Chondrocyte (in vitro differentiated cells): ENCODE results near the gene PPP1R14C. TPM values are rescaled to one million over a fixed set of nuclear protein-coding genes. Genes with fewer than 3 reads are reported as not detected.

Experiments used
- DNase-seq: peaks from one replicate; pipeline ENCODE4 v3.0.0; 2021; ENCODE audit warnings: mixed read lengths, low spot score
- H3K27ac Mint-ChIP-seq: one replicate; pipeline ENCODE4 v1.8.0; 2021; ENCODE audit warnings: mild to moderate bottlenecking, moderate library complexity, mixed read lengths; ENCODE audit not compliant: unreplicated experiment
- H3K27me3 Mint-ChIP-seq: 2 replicates; pipeline ENCODE4 v1.8.0; 2021; ENCODE audit warnings: low read depth, mixed read lengths
- H3K36me3 Mint-ChIP-seq: 2 replicates; pipeline ENCODE4 v1.8.0; 2021; ENCODE audit warnings: low read depth, mixed read lengths
- H3K4me1 Mint-ChIP-seq: 2 replicates; pipeline ENCODE4 v1.8.0; 2021; ENCODE audit warnings: low read depth, mild to moderate bottlenecking, mixed read lengths
- H3K4me3 Mint-ChIP-seq: one replicate; pipeline ENCODE4 v1.8.0; 2021; ENCODE audit warnings: mild to moderate bottlenecking, moderate library complexity, mixed read lengths; ENCODE audit not compliant: unreplicated experiment
- H3K9me3 Mint-ChIP-seq: 2 replicates; pipeline ENCODE4 v1.8.0; 2021; ENCODE audit warnings: low read depth, mixed read lengths
- total RNA-seq: library from RNA; stranded (reverse); gene quantifications from 3 replicates; pipeline ENCODE4 v1.2.1, GENCODE V29; 2021
- TF ChIP-seq, protein P1 (sequence below): fragments of 200-600 bp; sonication (generic); IDR thresholded peaks from 2 replicates; pipeline ENCODE4 v1.5.0; 2021; ENCODE audit warnings: antibody characterized with exemption, mild to moderate bottlenecking, moderate library complexity

Gene PPP1R14C
- total RNA-seq, 1 donor from 2014 or later: 3.4 TPM

GRCh38 chr6:150180517-150180916 lies 37.7 kb downstream of the PPP1R14C start:
- no peak overlapping the region for H3K4me3 Mint-ChIP-seq
- no peaks in the 10 kb centered on the region for H3K9me3 Mint-ChIP-seq
- H3K27me3 Mint-ChIP-seq: no peaks in the 10 kb centered on the region
- H3K27ac Mint-ChIP-seq: no peak overlapping the region
- H3K4me1 Mint-ChIP-seq: peaks cover 18% of the 10 kb centered on the region
- TF ChIP-seq, protein P1, sequence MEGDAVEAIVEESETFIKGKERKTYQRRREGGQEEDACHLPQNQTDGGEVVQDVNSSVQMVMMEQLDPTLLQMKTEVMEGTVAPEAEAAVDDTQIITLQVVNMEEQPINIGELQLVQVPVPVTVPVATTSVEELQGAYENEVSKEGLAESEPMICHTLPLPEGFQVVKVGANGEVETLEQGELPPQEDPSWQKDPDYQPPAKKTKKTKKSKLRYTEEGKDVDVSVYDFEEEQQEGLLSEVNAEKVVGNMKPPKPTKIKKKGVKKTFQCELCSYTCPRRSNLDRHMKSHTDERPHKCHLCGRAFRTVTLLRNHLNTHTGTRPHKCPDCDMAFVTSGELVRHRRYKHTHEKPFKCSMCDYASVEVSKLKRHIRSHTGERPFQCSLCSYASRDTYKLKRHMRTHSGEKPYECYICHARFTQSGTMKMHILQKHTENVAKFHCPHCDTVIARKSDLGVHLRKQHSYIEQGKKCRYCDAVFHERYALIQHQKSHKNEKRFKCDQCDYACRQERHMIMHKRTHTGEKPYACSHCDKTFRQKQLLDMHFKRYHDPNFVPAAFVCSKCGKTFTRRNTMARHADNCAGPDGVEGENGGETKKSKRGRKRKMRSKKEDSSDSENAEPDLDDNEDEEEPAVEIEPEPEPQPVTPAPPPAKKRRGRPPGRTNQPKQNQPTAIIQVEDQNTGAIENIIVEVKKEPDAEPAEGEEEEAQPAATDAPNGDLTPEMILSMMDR: no peak
- no peak for DNase-seq
- H3K36me3 Mint-ChIP-seq: no peaks in the 10 kb centered on the region

DNA sequence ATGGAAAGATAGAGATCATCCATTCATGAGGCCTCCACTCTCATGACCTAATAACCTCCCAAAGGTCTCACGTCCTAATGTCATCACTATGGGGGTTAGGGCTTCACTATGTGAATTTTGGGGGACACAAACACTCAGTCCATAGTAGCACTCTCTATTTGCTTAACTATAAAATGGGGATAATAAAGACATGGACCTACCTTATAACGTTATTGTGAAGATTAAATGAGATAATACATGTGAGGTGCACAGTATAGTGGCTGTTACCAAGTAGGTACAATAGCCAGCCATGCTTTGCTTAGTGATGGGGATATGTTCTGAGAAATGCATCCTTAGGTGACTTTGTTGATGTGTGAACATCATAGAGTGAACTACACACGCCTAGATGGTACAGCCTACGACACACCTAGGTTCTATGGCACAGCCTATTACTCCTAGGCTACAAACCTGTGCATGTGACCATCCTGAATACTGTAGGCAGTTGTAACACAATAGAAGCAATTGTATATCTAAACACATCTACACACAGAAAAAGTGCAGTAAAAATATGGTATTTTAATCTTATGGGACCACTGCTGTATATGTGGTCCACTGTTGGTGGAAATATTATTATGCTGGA lies 39.7 kb downstream of the PPP1R14C start:
- DNase-seq: no peak
- H3K4me3 Mint-ChIP-seq: no peak overlapping the region
- H3K27me3 Mint-ChIP-seq: no peaks in the 10 kb centered on the region
- H3K27ac Mint-ChIP-seq: no peak overlapping the region
- peaks cover 14% of the 10 kb centered on the region for H3K4me1 Mint-ChIP-seq
- no peaks in the 10 kb centered on the region for H3K9me3 Mint-ChIP-seq
- no peaks in the 10 kb centered on the region for H3K36me3 Mint-ChIP-seq
- TF ChIP-seq, protein P1: no peak

GRCh38 chr6:150183105-150183504 lies 40.3 kb downstream of the PPP1R14C start:
- H3K36me3 Mint-ChIP-seq: no peaks in the 10 kb centered on the region
- H3K4me3 Mint-ChIP-seq: no peak overlapping the region
- no peak overlapping the region for H3K27ac Mint-ChIP-seq
- DNase-seq: no peak
- TF ChIP-seq, protein P1: no peak
- H3K4me1 Mint-ChIP-seq: peaks cover 8% of the 10 kb centered on the region
- H3K9me3 Mint-ChIP-seq: no peaks in the 10 kb centered on the region
- H3K27me3 Mint-ChIP-seq: no peaks in the 10 kb centered on the region

DNA sequence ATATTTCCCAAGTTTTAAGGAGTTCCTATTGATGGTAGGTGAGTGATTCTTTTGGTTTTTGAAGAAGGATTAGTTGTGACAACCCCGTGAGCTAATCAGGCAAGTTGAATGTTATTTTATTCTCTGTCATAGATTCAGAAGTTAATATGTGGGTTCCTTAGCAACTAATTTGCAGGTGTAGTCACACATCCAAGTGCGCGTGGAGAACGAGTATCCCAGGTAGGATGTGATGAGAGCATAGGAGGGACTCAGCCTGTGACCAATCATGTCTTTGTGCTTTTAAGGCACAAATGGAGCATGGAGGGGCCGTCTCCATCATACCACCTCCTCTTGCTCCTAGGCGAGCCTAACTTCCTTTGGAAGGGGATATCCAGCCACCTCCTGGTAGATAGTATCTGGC lies 41.1 kb downstream of the PPP1R14C start:
- Mint-ChIP-seq H3K36me3 (no peaks in the 10 kb centered on the region), H3K4me3 (no peak overlapping the region), H3K27ac (no peak overlapping the region), H3K9me3 (no peaks in the 10 kb centered on the region), H3K27me3 (no peaks in the 10 kb centered on the region), H3K4me1 (peaks cover 4% of the 10 kb centered on the region)
- no peak for DNase-seq
- TF ChIP-seq, protein P1: no peak

GRCh38 chr6:150184850-150185731 lies 42.2 kb downstream of the PPP1R14C start:
- peaks cover 4% of the 10 kb centered on the region for H3K4me1 Mint-ChIP-seq
- no peaks in the 10 kb centered on the region for H3K27me3 Mint-ChIP-seq
- H3K9me3 Mint-ChIP-seq: no peaks in the 10 kb centered on the region
- TF ChIP-seq, protein P1: no peak
- no peaks in the 10 kb centered on the region for H3K36me3 Mint-ChIP-seq
- no peak for DNase-seq
- H3K27ac Mint-ChIP-seq: no peak overlapping the region
- H3K4me3 Mint-ChIP-seq: no peak overlapping the region
